HepG2 (cell line): ENCODE data around the gene SRP68. TPM values are rescaled to one million over a fixed set of nuclear protein-coding genes. Genes with fewer than 3 reads are reported as not detected.

Source experiments
- ADNP ChIP-seq: sonication (generic); formaldehyde crosslinking; IDR thresholded peaks from 2 replicates; pipeline ENCODE4 v1.4.0; 2020; ENCODE audit warnings: missing genetic modification reagents
- ATF5 ChIP-seq: sonication (generic); formaldehyde crosslinking; IDR thresholded peaks from 2 replicates; pipeline ENCODE4 v1.4.0; 2020; ENCODE audit warnings: mild to moderate bottlenecking, low read depth, missing genetic modification reagents
- BRCA1 ChIP-seq: sonication (generic); formaldehyde crosslinking; IDR thresholded peaks from 2 replicates; pipeline ENCODE4 v1.4.0; 2020; ENCODE audit warnings: missing genetic modification reagents
- DRAP1 ChIP-seq: IDR thresholded peaks from 2 replicates; pipeline ENCODE4 v1.6.1; 2016; ENCODE audit warnings: missing genetic modification reagents, missing compliant biosample characterization
- GRHL1 ChIP-seq: sonication (generic); formaldehyde crosslinking; conservative IDR thresholded peaks from 2 replicates; pipeline ENCODE4 v1.8.0; 2022; ENCODE audit warnings: missing genetic modification reagents
- HES4 ChIP-seq: sonication (generic); formaldehyde crosslinking; IDR thresholded peaks from 2 replicates; pipeline ENCODE4 v1.9.0; 2021; ENCODE audit warnings: mild to moderate bottlenecking, missing genetic modification reagents, borderline replicate concordance
- KDM6A ChIP-seq: IDR thresholded peaks from 2 replicates; pipeline ENCODE4 v1.6.1; 2016; ENCODE audit warnings: low read depth
- MED1 ChIP-seq: sonication (generic); formaldehyde crosslinking; IDR thresholded peaks from 2 replicates; pipeline ENCODE4 v1.4.0; 2020; ENCODE audit warnings: missing genetic modification reagents
- MTF1 ChIP-seq: sonication (generic); formaldehyde crosslinking; IDR thresholded peaks from 2 replicates; pipeline ENCODE4 v1.5.0; 2020; ENCODE audit warnings: missing genetic modification reagents
- RBM22 ChIP-seq: fragments of 200-400 bp; formaldehyde crosslinking; optimal IDR thresholded peaks from 2 replicates; pipeline ENCODE3; 2017; ENCODE audit warnings: mild to moderate bottlenecking, low read length, moderate library complexity
- RFX1 ChIP-seq: fragments of 450-650 bp; IDR thresholded peaks from 2 replicates; pipeline ENCODE4 v1.6.1; 2017
- SMC3 ChIP-seq: IDR thresholded peaks from 2 replicates; pipeline ENCODE4 v1.6.1; 2011; ENCODE audit warnings: low read length, improper control_type of control experiment
- SSRP1 ChIP-seq: IDR thresholded peaks from 2 replicates; pipeline ENCODE4 v1.6.1; 2016; ENCODE audit warnings: control low read depth
- STAT6 ChIP-seq: sonication (generic); formaldehyde crosslinking; IDR thresholded peaks from 2 replicates; pipeline ENCODE4 v1.4.0; 2020; ENCODE audit warnings: missing genetic modification reagents, mild to moderate bottlenecking, borderline replicate concordance
- TCF7L2 ChIP-seq: IDR thresholded peaks from 2 replicates; pipeline ENCODE4 v1.6.1; 2011; ENCODE audit warnings: mild to moderate bottlenecking, low read depth, low read length, moderate library complexity
- TIGD3 ChIP-seq: sonication (generic); formaldehyde crosslinking; IDR thresholded peaks from 2 replicates; pipeline ENCODE4 v1.5.1; 2020; ENCODE audit warnings: mild to moderate bottlenecking, missing genetic modification reagents, borderline replicate concordance
- ZNF317 ChIP-seq: sonication (generic); formaldehyde crosslinking; IDR thresholded peaks from 2 replicates; pipeline ENCODE4 v1.5.0; 2020; ENCODE audit warnings: mild to moderate bottlenecking, missing genetic modification reagents
- ZNF574 ChIP-seq: sonication (generic); formaldehyde crosslinking; IDR thresholded peaks from 2 replicates; pipeline ENCODE4 v1.4.0; 2020; ENCODE audit warnings: missing genetic modification reagents
- ZNF737 ChIP-seq: sonication (generic); formaldehyde crosslinking; IDR thresholded peaks from 2 replicates; pipeline ENCODE4 v1.5.0; 2020; ENCODE audit warnings: missing genetic modification reagents, mild to moderate bottlenecking, borderline replicate concordance
- ZNF792 ChIP-seq: IDR thresholded peaks from 2 replicates; pipeline ENCODE4 v1.6.1; 2016
- polyA plus RNA-seq, 8 experiments: library from polyadenylated mRNA; depleted of rRNA in 3 of 8; stranded (reverse) in 7 of 8; unstranded in 1 of 8; fragments of >200 nt; fragmentation: Illumina TruSeq in 4 of 8; extraction: Trizol in 4 of 8; gene quantifications; 2 replicates each; pipeline versions ENCODE4 v1.2.1 to v1.2.3, GENCODE V29; 2011 to 2016; ENCODE audit warnings: low read depth in 4 of 8, missing spikeins in 1 of 8, mixed read lengths in 1 of 8; ENCODE audit not compliant: insufficient read depth in 1 of 8
- total RNA-seq, 5 experiments: library from RNA; depleted of rRNA; stranded (reverse); fragments of >200 nt; fragmentation: Illumina TruSeq; extraction: Trizol; gene quantifications; 2 replicates each; pipeline ENCODE4 v1.2.3, GENCODE V29; 2016; ENCODE audit warnings: low read depth in 1 of 5

SRP68 gene
- total and polyA plus RNA-seq, 2 of the 13 experiments (the other 11 are each of a cell fraction or from before 2014, with no cell fraction given) = 39.8 to 74.3 TPM

GRCh38 chr17:76005263-76006149 is 66.8 kb downstream of the SRP68 start (continued):
- TF ChIP-seq STAT6 (CRISPR knock-in tag) = no peak
- TF ChIP-seq MED1 (CRISPR knock-in tag) = peak; percentile 55; the same call in 1 of the 2 replicates
- peak; percentile 89 for TF ChIP-seq SSRP1
- TF ChIP-seq ATF5 (CRISPR knock-in tag) = no peak
- no peak for TF ChIP-seq KDM6A (CRISPR knock-in tag)
- TF ChIP-seq DRAP1 = peak; percentile 26; the same call in 1 of the 2 replicates
- TF ChIP-seq RBM22 = no peak
- TF ChIP-seq ZNF737 (CRISPR knock-in tag) = peak; percentile 68; the same call in 1 of the 2 replicates
- no peak for TF ChIP-seq TIGD3
- TF ChIP-seq MTF1 (CRISPR knock-in tag) = no peak
- TF ChIP-seq RFX1 = no peak
- TF ChIP-seq ADNP (CRISPR knock-in tag) = no peak
- TF ChIP-seq ZNF574 = peak; percentile 55; the same call in 1 of the 2 replicates
- TF ChIP-seq ZNF317 (CRISPR knock-in tag) = no peak
- no peak for TF ChIP-seq GRHL1 (CRISPR knock-in tag)
- no peak for TF ChIP-seq TCF7L2
- TF ChIP-seq ZNF792 (CRISPR knock-in tag) = 0 out of 2 replicates have a peak, but pooled peaks have one; percentile 36
- no peak for TF ChIP-seq BRCA1
- TF ChIP-seq HES4 (CRISPR knock-in tag) = no peak
- TF ChIP-seq SMC3 = peak; percentile 84
